ENCODE data around the gene DOLPP1.
A peak's percentile ranks its signal among the peaks of the same experiment; 100 is the strongest.
"Not testable (repeated sequence)": the region's sequence is repeated elsewhere in the genome, so short reads cannot be mapped to it uniquely, and the experiment has no call there.

The DOLPP1 gene

GRCh38 chr9:129113645-129114304 is 32.9 kb downstream of the DOLPP1 start:
- no peak for DNase-seq

GRCh38 chr9:129118799-129119198 is 37.9 kb downstream of the DOLPP1 start:
- DNase-seq: no peak

GRCh38 chr9:129121483-129121882 is 40.6 kb downstream of the DOLPP1 start:
- no peak for DNase-seq

- DNase-seq: no peak
Measured at GRCh38 chr9:129122133-129122532, 41.2 kb downstream of the DOLPP1 start.

GRCh38 chr9:129122976-129123375 is 42.1 kb downstream of the DOLPP1 start:
- DNase-seq: not testable (repeated sequence)

GRCh38 chr9:129124506-129125069 is 43.7 kb downstream of the DOLPP1 start:
- no peak for DNase-seq

- no peak for DNase-seq
Measured at GRCh38 chr9:129125478-129125877, 44.6 kb downstream of the DOLPP1 start.

- peak; percentile 9 for DNase-seq
Measured at GRCh38 chr9:129126749-129127618, 46.1 kb downstream of the DOLPP1 start.

- no peak for DNase-seq
Measured at GRCh38 chr9:129128689-129129088, 47.8 kb downstream of the DOLPP1 start.

GRCh38 chr9:129130271-129130670 is 49.4 kb downstream of the DOLPP1 start:
- DNase-seq: not testable (repeated sequence)

- no peak for DNase-seq
Measured at GRCh38 chr9:129130791-129131190, 49.9 kb downstream of the DOLPP1 start.

- DNase-seq: peak; percentile 60
Measured at GRCh38 chr9:129131300-129132145, 50.6 kb downstream of the DOLPP1 start.

GRCh38 chr9:129133082-129133481 is 52.2 kb downstream of the DOLPP1 start:
- no peak for DNase-seq

- DNase-seq: no peak
Measured at GRCh38 chr9:129135476-129135875, 54.6 kb downstream of the DOLPP1 start.

GRCh38 chr9:129136446-129137035 is 55.6 kb downstream of the DOLPP1 start:
- no peak for DNase-seq

GRCh38 chr9:129137292-129138143 is 56.6 kb downstream of the DOLPP1 start:
- DNase-seq: no peak

- no peak for DNase-seq
Measured at GRCh38 chr9:129138144-129138462, 57.2 kb downstream of the DOLPP1 start.

- DNase-seq: no peak
Measured at GRCh38 chr9:129138476-129139232, 57.7 kb downstream of the DOLPP1 start.

GRCh38 chr9:129139233-129139992 is 58.5 kb downstream of the DOLPP1 start:
- DNase-seq: peak; percentile 84

GRCh38 chr9:129139993-129140396 is 59.1 kb downstream of the DOLPP1 start:
- DNase-seq: peak; percentile 99

Measured in NCI-H1436 (cell line).